Effector memory CD4-positive, alpha-beta T cell (primary cell): ENCODE results near the gene KRT72.

Source experiments
- DNase-seq, 3 donors: peaks; one replicate each; pipeline ENCODE4 v3.0.0-alpha.2; 2020
- H3K27ac ChIP-seq: 2 replicates; pipeline ENCODE4 v1.7.0; 2013; ENCODE audit warnings: mild to moderate bottlenecking, low read length, moderate library complexity; ENCODE audit not compliant: insufficient read depth, poor library complexity, severe bottlenecking
- H3K27me3 ChIP-seq: replicated peaks from 2 replicates; pipeline ENCODE4 v1.7.0; 2013; ENCODE audit warnings: mild to moderate bottlenecking, low read length; ENCODE audit not compliant: insufficient read depth, control insufficient read depth, poor library complexity, severe bottlenecking
- H3K36me3 ChIP-seq: 2 replicates; pipeline ENCODE4 v1.7.0; 2013; ENCODE audit warnings: mild to moderate bottlenecking, low read length, moderate library complexity; ENCODE audit not compliant: control insufficient read depth, insufficient read depth
- H3K4me1 ChIP-seq: 2 replicates; pipeline ENCODE4 v1.7.0; 2013; ENCODE audit warnings: low read length, mild to moderate bottlenecking; ENCODE audit not compliant: control insufficient read depth, insufficient read depth, poor library complexity, severe bottlenecking
- H3K4me3 ChIP-seq: 2 replicates; pipeline ENCODE4 v1.7.0; 2013; ENCODE audit warnings: low read length, low read depth, mild to moderate bottlenecking; ENCODE audit not compliant: insufficient read depth, poor library complexity, severe bottlenecking
- H3K9me3 ChIP-seq: 2 replicates; pipeline ENCODE4 v1.7.0; 2013; ENCODE audit warnings: mild to moderate bottlenecking, low read length, moderate library complexity; ENCODE audit not compliant: control insufficient read depth

Gene KRT72

DNA sequence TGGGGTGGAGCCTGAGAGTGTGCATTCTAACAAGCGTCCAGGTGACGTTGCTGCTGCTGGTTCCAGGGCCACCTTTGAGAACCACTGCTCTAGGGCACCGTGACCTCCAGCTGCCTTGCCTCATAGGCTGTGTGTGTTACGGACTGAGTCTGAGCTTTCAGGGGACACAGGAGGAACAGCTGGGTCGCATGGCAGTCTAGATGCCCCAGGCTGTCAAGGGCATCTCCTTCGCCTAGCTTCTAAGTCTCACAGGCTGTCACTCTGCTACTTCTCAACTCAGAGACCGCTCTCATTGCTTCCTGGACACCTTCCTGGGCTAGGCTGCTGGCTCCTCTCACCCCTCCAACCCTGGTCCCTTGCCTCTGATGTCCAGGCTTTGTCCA is 16.1 kb upstream of the KRT72 start:
- no peaks in the 10 kb centered on the region for H3K9me3 ChIP-seq
- peaks cover 16% of the 10 kb centered on the region for H3K4me1 ChIP-seq
- no peak for DNase-seq
- no peak overlapping the region for H3K27ac ChIP-seq
- no peaks in the 10 kb centered on the region for H3K36me3 ChIP-seq
- no peaks in the 10 kb centered on the region for H3K27me3 ChIP-seq
- no peak overlapping the region for H3K4me3 ChIP-seq

DNA sequence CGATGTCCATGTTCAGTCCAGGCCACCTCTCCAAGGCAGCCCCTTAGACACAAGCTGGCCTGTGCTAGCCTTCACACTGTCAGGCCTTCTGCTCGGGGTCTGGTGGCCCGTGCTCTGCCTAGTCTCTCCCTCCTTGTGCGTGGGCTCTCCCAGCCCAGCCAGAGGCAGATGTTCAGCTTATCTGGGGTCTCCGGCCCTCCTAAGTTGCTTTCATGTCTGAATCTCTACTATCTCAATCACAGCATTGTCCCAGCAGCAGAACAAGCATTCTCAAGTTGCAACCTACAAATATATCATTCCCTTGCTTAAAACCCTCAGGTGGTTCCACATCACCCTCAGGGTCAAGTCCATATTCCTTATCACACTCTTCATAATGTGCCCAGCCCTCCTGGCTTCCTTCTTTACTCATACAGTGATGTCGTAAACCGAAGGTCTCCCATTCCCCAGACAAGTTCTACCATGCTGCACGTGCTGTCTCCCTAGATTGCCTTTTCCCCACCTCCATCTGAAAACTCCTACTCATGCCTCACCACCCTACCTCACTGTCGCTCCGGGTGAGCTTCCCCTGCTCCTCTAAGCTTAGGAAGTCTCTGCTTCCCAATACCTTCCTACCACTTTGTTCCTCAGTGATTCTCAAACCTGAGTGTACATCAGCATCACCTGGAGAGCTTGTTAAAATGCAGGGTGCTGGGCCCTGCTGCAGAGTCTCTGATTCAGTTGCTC is 15.6 kb upstream of the KRT72 start:
- no peaks in the 10 kb centered on the region for H3K9me3 ChIP-seq
- H3K27ac ChIP-seq, result no peak overlapping the region
- no peaks in the 10 kb centered on the region for H3K27me3 ChIP-seq
- peaks cover 16% of the 10 kb centered on the region for H3K4me1 ChIP-seq
- DNase-seq, result no peak
- no peaks in the 10 kb centered on the region for H3K36me3 ChIP-seq
- no peak overlapping the region for H3K4me3 ChIP-seq

DNA sequence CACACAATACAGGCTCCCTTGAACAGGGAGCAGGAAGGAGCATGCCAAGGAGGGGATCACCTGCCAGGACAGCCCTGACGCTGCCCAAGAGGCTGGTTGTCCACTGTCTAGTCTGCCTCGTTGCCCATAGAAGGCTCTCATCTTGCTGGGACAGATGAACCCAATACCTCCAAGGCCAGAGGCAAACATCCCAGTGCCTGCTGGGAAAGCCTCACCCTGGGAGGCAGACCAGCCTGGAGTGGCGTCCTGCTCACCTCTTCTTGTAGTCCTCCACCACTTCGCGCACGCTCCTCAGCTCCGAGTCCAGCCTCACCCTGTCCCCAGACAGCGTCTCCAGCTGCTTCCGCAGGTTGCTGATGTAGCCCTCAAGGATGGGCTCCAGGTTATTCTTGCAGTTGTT is 14.6 kb upstream of the KRT72 start:
- Histone ChIP-seq H3K9me3 (no peaks in the 10 kb centered on the region), H3K4me1 (peaks cover 16% of the 10 kb centered on the region), H3K36me3 (no peaks in the 10 kb centered on the region), H3K4me3 (no peak overlapping the region), H3K27me3 (no peaks in the 10 kb centered on the region), H3K27ac (peak overlapping the region; percentile 1)
- DNase-seq, result no peak

DNA sequence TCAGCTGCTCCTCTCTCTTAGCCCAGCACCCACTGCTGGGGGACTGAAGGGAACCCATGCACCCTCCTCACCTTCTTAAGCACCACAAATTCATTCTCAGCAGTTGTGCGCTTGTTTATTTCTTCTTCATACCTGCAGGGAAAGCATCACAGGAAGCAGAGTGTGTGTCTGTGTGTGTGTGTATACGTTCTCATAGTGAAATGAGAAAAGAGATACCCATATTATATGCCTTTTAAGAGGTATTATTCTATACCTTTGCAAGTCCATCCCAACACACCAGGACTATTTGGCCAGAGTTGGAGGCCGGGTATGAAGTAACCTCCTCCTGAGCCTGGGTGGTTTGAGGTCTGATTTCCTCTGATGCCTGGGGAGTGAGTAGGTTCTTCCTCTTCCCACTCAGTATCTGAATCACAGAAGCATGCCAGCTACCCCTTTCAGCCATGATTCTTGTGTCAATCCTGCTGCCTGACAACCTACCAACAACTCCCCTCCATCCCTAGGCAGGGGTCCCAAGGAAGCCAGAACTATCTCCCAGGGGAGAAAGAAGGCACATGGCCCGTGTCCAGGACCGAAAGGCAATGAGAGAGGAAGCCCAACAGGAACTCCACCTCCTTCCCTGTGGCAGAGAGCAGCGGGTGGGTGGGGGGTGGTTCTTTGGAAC is 14.1 kb upstream of the KRT72 start:
- H3K27me3 ChIP-seq, result no peaks in the 10 kb centered on the region
- no peak for DNase-seq
- peaks cover 16% of the 10 kb centered on the region for H3K4me1 ChIP-seq
- H3K36me3 ChIP-seq, result no peaks in the 10 kb centered on the region
- H3K9me3 ChIP-seq, result no peaks in the 10 kb centered on the region
- H3K4me3 ChIP-seq, result no peak overlapping the region
- peak overlapping the region; percentile 1 for H3K27ac ChIP-seq

GRCh38 chr12:52614381-52615207 is 13.3 kb upstream of the KRT72 start:
- H3K27ac ChIP-seq, result no peak overlapping the region
- H3K27me3 ChIP-seq, result no peaks in the 10 kb centered on the region
- no peaks in the 10 kb centered on the region for H3K36me3 ChIP-seq
- H3K4me3 ChIP-seq, result no peak overlapping the region
- no peak for DNase-seq
- peaks cover 16% of the 10 kb centered on the region for H3K4me1 ChIP-seq
- H3K9me3 ChIP-seq, result no peaks in the 10 kb centered on the region

DNA sequence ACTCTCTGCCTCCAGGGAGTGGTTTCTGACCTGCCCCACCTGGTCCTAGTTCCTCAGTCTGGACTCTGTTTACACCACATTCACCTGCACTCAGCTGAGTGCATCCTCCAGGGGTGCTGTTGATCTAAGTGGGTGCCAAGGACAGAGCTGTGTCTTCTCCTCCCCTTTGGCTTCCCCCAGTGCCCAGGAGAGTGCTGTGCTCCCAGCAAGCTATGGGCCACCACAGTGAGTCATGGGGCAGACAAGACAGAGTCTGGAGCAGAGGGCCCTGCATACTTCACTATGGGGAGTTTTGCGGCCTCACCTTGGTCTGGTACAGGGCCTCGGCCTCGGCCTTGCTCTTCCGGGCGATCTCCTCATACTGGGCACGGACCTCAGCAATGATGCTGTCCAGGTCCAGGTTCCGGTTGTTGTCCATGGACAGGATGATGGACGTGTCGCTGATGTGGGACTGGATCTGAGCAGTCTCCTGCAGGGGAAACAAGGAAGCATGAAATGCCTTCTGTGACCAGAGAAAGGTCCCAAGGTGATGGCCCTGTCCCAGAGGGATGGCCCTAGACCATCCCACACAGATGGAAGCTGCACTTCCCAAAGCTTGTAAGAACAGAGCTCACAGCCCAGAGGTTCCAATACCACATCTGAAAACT is 12.2 kb upstream of the KRT72 start:
- H3K4me3 ChIP-seq, result no peak overlapping the region
- no peaks in the 10 kb centered on the region for H3K27me3 ChIP-seq
- peaks cover 24% of the 10 kb centered on the region for H3K4me1 ChIP-seq
- H3K27ac ChIP-seq, result no peak overlapping the region
- no peak for DNase-seq
- no peaks in the 10 kb centered on the region for H3K36me3 ChIP-seq
- no peaks in the 10 kb centered on the region for H3K9me3 ChIP-seq

DNA sequence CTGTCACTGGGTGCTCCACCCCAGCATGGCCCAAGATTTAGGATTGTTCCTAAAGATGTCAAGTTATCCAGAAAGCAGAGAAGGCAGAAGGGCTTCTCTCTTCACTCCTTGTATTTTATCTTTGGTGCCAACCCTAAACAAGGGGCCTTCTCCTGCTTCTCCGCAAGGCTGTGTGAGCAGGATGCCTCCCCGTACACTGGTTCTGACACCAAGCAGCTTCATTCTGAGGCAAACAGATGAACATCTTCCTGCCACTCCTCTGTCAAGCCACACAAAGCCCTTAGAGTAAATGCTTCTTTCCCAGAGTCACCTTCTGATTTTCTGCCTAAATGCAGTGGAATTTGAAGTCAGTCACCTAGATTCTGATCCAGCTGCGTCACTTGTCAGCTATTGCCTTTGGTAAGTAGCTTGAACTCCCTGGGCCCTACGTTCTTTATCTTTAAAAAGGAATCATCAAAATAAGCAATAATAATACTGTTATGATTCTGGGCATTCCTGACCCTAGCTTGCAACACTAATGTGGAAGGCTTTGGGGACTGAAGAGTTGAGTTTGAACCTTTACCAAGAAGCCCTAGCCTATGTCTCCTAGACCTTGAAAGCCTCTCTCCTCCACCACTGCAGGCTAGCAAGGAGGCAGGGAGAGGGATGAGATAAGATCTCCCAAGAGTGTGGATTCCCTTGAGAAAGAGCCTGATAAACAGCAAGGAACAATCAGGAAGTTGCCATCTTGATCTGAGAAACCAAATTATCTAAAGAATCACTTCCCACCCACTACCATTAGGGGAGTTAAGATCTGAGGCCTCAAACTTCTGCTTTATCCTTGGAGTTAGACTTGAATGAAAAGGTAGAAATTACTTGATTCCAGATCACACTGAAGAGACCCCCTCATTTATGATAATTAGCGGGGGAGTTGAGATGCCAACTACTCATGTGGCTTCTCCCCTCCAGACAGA is 11.4 kb upstream of the KRT72 start:
- Histone ChIP-seq H3K27ac (no peak overlapping the region), H3K27me3 (no peaks in the 10 kb centered on the region), H3K9me3 (no peaks in the 10 kb centered on the region), H3K36me3 (no peaks in the 10 kb centered on the region), H3K4me1 (peaks cover 27% of the 10 kb centered on the region), H3K4me3 (no peak overlapping the region)
- DNase-seq, result no peak

DNA sequence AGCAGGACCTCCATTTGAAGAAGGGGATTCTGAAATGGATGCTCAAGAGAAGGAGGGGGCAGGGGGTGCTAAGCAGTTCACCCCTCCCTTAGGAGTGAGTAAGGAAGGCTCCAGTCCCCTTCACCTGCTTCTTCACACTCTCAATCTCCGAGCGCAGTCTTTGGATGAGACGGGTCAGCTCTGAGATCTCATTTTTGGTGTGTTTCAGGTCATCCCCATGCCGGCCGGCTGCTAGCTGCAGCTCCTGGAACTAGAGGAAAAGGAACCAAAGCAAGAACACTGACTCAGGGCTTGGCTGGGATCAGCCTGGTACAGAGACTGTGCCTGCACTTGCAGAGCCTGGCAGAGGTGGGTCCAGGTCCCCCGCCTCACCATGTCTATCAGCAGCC is 9.8 kb upstream of the KRT72 start:
- peak overlapping the region; percentile 14 for H3K27ac ChIP-seq
- H3K4me1 ChIP-seq, result peaks cover 27% of the 10 kb centered on the region
- no peak for DNase-seq
- no peaks in the 10 kb centered on the region for H3K36me3 ChIP-seq
- no peak overlapping the region for H3K4me3 ChIP-seq
- H3K27me3 ChIP-seq, result no peaks in the 10 kb centered on the region
- no peaks in the 10 kb centered on the region for H3K9me3 ChIP-seq
